HG02610 (cell line): ENCODE measurements around the gene TMC6.
"Not testable (repeated sequence)": the region's sequence is repeated elsewhere in the genome, so short reads cannot be mapped to it uniquely, and the experiment has no call there.

ENCODE experiments used
- ATAC-seq: cut with Tn5 transposase; IDR thresholded peaks from one replicate; pipeline ENCODE4 v1.9.1; 2021; ENCODE audit warnings: mild to moderate bottlenecking, moderate library complexity; ENCODE audit not compliant: unreplicated experiment

The TMC6 gene

GRCh38 chr17:78082988-78083387 lies 45.6 kb downstream of the TMC6 start:
- no peak for ATAC-seq

- ATAC-seq = not testable (repeated sequence)
These were observed 46.1 kb downstream of the TMC6 start for GRCh38 chr17:78082355-78082872.

- ATAC-seq = no peak
These were observed 47.0 kb downstream of the TMC6 start for GRCh38 chr17:78081551-78081950.

DNA sequence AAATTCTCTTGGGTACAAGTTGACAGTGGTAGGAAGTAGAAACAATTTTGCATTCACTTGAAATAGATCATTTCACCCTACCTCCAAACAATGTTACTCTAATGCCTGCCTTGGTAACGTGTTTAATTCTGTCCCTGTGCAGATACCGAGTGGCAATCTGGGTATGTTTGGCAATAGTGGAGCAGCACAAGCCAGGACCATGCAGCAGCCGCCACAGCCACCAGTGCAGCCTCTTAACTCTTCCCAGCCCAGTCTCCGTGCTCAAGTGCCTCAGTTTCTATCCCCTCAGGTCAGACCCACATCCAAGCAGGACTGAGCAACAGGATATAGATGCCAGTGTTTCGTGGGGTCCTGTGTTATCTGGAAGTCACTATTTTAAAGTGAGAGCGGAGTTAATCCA lies 49.3 kb downstream of the TMC6 start:
- no peak for ATAC-seq

GRCh38 chr17:78075545-78075944 lies 53.0 kb downstream of the TMC6 start:
- ATAC-seq = no peak

DNA sequence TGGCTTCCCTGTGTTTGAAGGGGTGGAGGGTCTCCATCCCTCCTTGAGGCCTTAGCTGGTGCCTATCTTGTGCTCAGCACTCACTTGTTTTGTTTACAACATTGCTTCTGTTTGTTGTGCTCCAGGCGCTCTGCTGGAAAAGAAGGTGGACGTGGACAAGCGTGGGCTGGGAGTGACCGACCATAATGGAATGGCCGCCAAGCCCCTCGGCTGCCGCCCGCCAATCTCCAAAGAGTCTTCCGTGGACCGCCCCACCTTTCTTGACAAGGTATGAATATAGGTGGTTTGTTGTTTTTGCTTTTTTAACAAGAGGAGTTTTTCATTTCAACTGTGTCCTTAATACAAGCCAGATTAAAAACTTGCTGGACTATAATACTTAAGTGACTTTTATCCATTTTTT lies 53.5 kb downstream of the TMC6 start:
- ATAC-seq = no peak

GRCh38 chr17:78072961-78073360 lies 55.6 kb downstream of the TMC6 start:
- no peak for ATAC-seq

DNA sequence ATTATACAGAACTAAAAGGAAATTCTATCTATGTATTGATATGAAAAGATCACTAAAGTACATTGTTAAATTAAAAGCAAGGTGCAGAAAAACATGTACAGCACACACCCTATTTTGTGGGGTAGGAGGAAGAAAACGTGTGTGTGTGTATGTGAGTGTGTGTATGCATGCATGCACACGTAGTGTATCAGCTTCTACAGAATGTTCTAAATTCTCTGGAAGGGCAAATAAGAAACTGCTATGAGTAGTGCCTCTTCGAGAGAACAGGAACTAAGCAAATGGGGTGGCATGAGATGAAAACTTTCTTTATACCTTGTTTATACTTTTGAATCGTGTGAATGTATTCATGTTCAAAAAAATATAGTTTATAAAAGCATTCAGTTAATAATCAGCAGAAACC lies 58.9 kb downstream of the TMC6 start:
- no peak for ATAC-seq

GRCh38 chr17:78066976-78067375 lies 61.6 kb downstream of the TMC6 start:
- not testable (repeated sequence) for ATAC-seq

DNA sequence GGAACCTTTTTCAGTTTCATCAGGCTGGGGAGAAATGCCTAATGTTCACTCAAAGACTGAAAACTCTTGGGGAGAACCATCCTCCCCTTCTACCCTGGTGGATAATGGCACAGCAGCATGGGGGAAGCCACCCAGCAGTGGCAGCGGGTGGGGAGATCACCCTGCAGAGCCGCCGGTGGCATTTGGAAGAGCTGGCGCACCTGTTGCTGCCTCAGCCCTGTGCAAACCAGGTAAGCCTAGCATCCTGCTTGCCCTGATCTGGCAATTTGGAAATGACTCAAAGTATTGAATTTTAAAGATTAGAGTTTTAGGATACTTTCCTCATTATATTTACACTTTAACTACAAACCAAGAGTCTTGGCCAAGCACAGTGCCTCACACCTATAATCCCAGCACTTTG lies 63.8 kb downstream of the TMC6 start:
- no peak for ATAC-seq

DNA sequence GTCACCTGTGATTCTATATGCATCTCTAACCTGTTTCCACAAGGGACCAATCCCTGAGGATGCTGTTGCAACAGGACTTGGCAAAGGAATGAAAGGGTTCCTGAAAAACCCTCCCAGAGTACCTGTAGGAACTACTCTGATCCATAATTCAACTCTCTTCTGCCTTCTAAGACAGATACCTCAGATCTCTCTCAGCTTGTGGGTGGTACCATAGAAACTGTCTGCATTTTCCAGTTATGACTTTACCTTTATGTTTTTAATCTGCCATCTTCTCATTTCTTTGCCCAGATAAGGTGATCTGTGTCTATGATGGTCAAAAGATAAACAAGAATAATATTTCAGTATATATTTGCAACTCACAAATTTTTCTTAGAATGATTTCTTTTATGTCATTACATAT lies 65.1 kb downstream of the TMC6 start:
- ATAC-seq = no peak

GRCh38 chr17:78062596-78062995 lies 66.0 kb downstream of the TMC6 start:
- no peak for ATAC-seq
